ENCODE data around the gene RTN4IP1.

Gene RTN4IP1

GRCh38 chr6:106626485-106626884, 2.8 kb downstream of the RTN4IP1 start:
- no peak for DNase-seq (ENCODE audit: insufficient read length)
- no peak for FAIRE-seq
- TF ChIP-seq POLR2AphosphoS5 (IDR thresholded peaks at IDR 0.05; ENCODE audit: low read depth, low read length) (no peak), POLR2A (IDR thresholded peaks at IDR 0.05; ENCODE audit: low read depth, low read length) (no peak), TAF1 (IDR thresholded peaks at IDR 0.05; ENCODE audit: borderline replicate concordance, low read depth, low read length) (no peak)

DNA sequence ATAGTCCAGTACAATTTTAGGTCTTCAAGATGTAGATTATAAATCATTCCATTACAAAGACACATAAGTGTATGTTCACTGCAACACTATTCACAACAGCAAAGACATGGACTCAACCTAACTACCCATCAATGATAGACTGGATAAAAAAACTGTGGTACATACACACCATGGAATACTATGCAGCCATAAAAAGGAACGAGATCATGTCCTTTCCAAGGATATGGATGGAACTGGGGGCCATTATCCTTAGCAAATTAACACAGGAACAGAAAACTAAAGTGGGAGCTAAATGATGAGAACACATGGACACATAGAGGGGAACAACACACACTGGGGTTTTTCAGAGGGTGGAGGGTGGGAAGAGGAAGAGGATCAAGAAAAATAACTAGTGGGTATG, 6.3 kb downstream of the RTN4IP1 start:
- DNase-seq (ENCODE audit: insufficient read length): no peak
- TF ChIP-seq POLR2AphosphoS5 (IDR thresholded peaks at IDR 0.05; ENCODE audit: low read depth, low read length) (no peak), TAF1 (IDR thresholded peaks at IDR 0.05; ENCODE audit: borderline replicate concordance, low read depth, low read length) (no peak), POLR2A (IDR thresholded peaks at IDR 0.05; ENCODE audit: low read depth, low read length) (no peak)
- no peak for FAIRE-seq

DNA sequence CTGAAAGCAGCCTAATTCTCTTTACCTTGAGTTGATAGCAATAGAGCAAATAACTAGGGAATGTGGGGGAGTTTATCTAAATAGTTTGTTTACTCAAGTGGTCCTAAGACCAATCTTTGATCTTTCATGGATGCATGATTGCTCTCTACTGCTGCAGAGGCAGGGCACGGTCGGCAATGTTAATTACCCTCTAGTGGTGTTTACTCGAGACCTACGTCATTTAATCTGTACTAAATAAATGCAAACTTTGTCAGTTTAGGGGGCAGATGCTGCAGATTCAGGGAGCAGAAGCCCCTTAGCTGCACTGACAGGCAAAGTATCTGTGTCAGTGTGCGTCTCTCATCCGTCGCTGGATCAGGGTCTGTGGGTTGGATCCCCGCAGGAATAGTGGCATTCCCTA, 6.9 kb downstream of the RTN4IP1 start:
- no peak for FAIRE-seq
- no peak for TF ChIP-seq POLR2AphosphoS5 (IDR thresholded peaks at IDR 0.05; ENCODE audit: low read depth, low read length)
- no peak for TF ChIP-seq TAF1 (IDR thresholded peaks at IDR 0.05; ENCODE audit: borderline replicate concordance, low read depth, low read length)
- no peak for TF ChIP-seq POLR2A (IDR thresholded peaks at IDR 0.05; ENCODE audit: low read depth, low read length)
- DNase-seq (ENCODE audit: insufficient read length): no peak

DNA sequence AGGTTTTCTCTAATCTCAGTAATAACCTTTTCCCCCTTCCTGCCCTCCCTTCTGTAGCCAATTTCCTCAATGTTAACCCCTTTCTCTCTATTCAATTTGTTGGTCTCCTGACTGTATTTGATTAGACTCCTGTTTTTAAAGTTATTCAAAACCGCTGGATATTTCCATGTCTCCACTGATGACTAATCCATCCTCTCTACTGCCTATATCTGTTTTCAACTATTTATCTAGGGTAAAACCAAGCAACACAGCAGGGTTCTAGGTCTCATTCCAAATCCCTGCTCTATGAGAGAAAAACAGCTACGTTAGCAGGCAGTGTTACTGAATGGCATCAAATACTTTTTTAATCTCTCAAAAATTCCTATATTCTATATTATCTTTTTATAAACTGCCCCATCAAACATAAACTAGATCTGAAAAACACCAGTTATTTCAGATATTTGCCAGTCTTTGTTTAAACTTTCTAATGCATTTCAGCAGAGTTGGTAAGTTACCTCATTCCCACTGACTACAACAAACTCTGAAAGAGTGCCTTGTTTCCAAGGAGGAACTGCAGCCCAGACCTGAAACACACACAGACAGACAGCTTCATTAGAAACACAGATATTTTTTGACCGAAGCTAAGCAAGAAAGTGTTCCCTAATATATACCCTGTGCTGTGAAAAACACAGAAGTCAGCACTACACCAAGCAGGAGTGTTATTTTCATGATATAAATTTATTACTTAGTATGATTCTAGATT, 8.2 kb downstream of the RTN4IP1 start:
- no peak for DNase-seq (ENCODE audit: insufficient read length)
- no peak for FAIRE-seq
- TF ChIP-seq POLR2AphosphoS5 (IDR thresholded peaks at IDR 0.05; ENCODE audit: low read depth, low read length) (no peak), POLR2A (IDR thresholded peaks at IDR 0.05; ENCODE audit: low read depth, low read length) (no peak), TAF1 (IDR thresholded peaks at IDR 0.05; ENCODE audit: borderline replicate concordance, low read depth, low read length) (no peak)

DNA sequence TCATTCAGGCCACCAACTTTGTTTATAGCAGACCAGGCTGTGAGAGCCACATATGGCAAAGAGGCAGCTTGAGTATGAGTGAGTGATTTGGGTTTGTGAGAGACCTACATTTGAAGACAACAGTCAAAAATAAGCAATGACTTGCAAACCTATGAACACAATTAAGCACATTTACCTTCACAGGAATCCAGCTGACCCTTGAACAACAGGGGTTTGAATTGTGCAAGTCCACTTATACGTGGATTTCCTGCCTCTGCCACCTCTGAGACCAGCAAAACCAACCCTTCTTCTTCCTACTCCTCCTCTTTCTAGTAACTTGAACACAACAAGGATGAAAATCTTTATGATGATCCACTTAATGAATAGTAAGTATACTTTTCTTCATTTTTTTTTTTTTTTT, 10.1 kb downstream of the RTN4IP1 start:
- DNase-seq (ENCODE audit: insufficient read length): no peak
- TF ChIP-seq TAF1 (IDR thresholded peaks at IDR 0.05; ENCODE audit: borderline replicate concordance, low read depth, low read length) (no peak), POLR2AphosphoS5 (IDR thresholded peaks at IDR 0.05; ENCODE audit: low read depth, low read length) (no peak), POLR2A (IDR thresholded peaks at IDR 0.05; ENCODE audit: low read depth, low read length) (no peak)
- FAIRE-seq: no peak

DNA sequence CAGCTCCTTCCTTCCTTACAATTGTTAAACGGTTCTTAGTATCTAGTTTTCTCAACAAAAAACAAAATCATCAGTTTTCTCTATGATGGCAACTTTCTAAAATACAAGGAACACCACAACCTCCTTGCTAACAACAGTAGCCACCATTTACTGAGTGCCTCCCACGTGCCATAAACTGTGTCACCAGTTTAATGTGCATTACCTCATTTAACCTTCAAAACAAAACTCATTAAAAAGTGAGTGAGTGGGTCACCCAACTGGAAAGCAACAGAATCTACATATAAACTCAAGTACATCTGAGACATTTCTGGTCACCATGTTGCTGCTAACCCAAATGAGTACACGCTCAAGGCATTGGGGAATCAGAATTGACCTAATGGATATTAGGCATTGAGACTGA, 11.0 kb downstream of the RTN4IP1 start:
- TF ChIP-seq TAF1 (IDR thresholded peaks at IDR 0.05; ENCODE audit: borderline replicate concordance, low read depth, low read length) (no peak), POLR2AphosphoS5 (IDR thresholded peaks at IDR 0.05; ENCODE audit: low read depth, low read length) (no peak), POLR2A (IDR thresholded peaks at IDR 0.05; ENCODE audit: low read depth, low read length) (no peak)
- DNase-seq (ENCODE audit: insufficient read length) (no peak), FAIRE-seq (no peak)

DNA sequence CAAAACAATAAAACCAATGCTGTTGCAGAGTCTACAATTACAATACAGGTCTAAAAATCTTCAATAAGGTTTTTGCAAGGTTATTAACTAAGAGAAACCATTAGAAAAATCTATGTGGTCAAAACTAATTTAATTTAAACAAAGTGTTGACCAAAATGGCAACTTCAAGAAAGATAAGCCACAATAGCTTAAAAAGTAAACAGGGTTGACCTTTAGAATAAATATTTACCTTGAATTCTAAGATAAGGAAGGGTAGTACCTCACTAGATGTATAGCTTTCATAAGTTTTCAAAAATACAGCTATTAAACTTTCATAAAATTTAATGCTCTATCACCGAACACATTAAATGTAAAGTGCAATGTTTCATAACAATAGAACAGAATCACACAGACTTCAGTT, 11.4 kb downstream of the RTN4IP1 start:
- FAIRE-seq (no peak), DNase-seq (ENCODE audit: insufficient read length) (no peak)
- TF ChIP-seq POLR2AphosphoS5 (IDR thresholded peaks at IDR 0.05; ENCODE audit: low read depth, low read length) (no peak), TAF1 (IDR thresholded peaks at IDR 0.05; ENCODE audit: borderline replicate concordance, low read depth, low read length) (no peak), POLR2A (IDR thresholded peaks at IDR 0.05; ENCODE audit: low read depth, low read length) (no peak)

- FAIRE-seq (peak; percentile 56), DNase-seq (ENCODE audit: insufficient read length) (no peak)
- TF ChIP-seq TAF1 (IDR thresholded peaks at IDR 0.05; ENCODE audit: borderline replicate concordance, low read depth, low read length) (no peak), POLR2AphosphoS5 (IDR thresholded peaks at IDR 0.05; ENCODE audit: low read depth, low read length) (no peak), POLR2A (IDR thresholded peaks at IDR 0.05; ENCODE audit: low read depth, low read length) (no peak)
Observed at GRCh38 chr6:106617302-106617701, 12.0 kb downstream of the RTN4IP1 start.

DNA sequence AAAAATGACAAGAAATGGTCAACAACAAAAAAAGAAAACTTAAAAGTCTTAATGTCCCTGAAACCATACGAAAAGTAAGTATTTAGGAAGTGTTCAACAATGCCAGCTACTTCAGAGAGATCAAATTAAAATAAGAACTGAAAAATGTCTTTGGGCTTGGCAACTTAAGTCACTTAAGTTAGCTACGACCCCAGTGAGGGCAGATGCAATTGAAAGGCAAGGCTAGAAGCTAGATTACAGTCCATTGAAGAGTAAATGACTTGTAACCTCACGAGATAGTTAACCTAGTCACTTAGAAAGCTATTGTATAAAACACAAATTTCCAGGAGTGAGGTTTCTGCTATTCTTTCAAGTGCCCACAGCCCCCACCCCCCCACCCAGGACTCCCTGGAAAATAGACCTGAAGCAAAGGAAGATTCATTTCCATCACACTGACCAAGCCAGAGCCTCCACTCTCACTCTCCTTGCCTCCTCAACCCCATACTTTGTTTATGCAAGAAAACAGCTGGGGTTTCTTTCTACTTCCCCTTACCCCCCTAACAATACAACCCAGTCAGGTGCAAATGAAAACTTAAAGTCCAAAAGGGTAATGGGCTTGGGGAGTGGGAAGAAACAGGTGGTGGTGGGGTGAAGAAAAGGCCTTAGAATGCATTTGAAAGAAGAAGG, 14.6 kb downstream of the RTN4IP1 start:
- FAIRE-seq (no peak), DNase-seq (ENCODE audit: insufficient read length) (no peak)
- no peak for TF ChIP-seq POLR2A (IDR thresholded peaks at IDR 0.05; ENCODE audit: low read depth, low read length)
- TF ChIP-seq POLR2AphosphoS5 (IDR thresholded peaks at IDR 0.05; ENCODE audit: low read depth, low read length): no peak
- TF ChIP-seq TAF1 (IDR thresholded peaks at IDR 0.05; ENCODE audit: borderline replicate concordance, low read depth, low read length): no peak

DNA sequence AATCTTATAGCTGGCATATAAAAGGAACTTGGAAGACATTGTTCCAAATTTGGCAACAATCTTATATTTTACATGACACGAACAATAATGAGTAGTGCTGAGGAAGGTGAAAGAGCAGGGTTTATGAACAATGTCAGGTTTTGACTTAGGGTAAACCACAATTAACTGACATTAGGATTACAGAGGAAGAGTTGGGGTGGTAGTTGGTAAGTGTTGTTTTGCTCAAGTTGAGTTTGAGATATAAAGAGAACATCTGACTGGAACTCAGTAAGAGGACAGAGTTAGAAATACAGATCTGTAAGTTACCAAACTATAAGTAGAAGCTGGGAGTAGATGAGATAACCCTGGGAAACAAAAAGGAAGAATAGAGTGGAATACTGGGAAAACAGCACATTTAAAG, 15.1 kb downstream of the RTN4IP1 start:
- no peak for FAIRE-seq
- DNase-seq (ENCODE audit: insufficient read length): no peak
- TF ChIP-seq POLR2AphosphoS5 (IDR thresholded peaks at IDR 0.05; ENCODE audit: low read depth, low read length) (no peak), TAF1 (IDR thresholded peaks at IDR 0.05; ENCODE audit: borderline replicate concordance, low read depth, low read length) (no peak), POLR2A (IDR thresholded peaks at IDR 0.05; ENCODE audit: low read depth, low read length) (no peak)

DNA sequence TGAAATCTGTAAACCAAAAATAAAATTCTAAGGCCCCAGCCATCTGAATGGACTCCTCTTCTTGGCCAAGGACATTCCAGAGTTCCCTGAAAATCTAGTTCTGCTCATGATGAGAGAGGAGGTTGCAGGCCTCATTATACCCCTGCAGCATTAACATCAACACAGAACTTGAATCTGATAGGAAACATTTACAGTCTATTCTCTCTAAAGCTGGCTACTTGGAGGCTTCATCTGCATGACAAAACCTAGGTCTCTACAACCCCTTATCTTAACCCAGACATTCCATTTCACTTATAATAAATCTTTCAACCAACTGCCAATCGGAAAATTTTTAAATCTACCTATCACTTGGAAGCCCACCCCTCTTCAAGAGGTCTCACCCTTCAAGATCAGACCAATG, 15.7 kb downstream of the RTN4IP1 start:
- no peak for TF ChIP-seq POLR2AphosphoS5 (IDR thresholded peaks at IDR 0.05; ENCODE audit: low read depth, low read length)
- TF ChIP-seq POLR2A (IDR thresholded peaks at IDR 0.05; ENCODE audit: low read depth, low read length): no peak
- TF ChIP-seq TAF1 (IDR thresholded peaks at IDR 0.05; ENCODE audit: borderline replicate concordance, low read depth, low read length): no peak
- FAIRE-seq: peak; percentile 50
- no peak for DNase-seq (ENCODE audit: insufficient read length)

Measured in GM12892 (cell line).